Measurements from ENCODE around the gene PSMD1. TPM values are rescaled to one million over a fixed set of nuclear protein-coding genes. Genes with fewer than 3 reads are reported as not detected.
"Not testable (repeated sequence)": the region's sequence is repeated elsewhere in the genome, so short reads cannot be mapped to it uniquely, and the experiment has no call there.

PSMD1 gene
- total RNA-seq, 1 donor from 2014 or later, result 142 TPM

DNA sequence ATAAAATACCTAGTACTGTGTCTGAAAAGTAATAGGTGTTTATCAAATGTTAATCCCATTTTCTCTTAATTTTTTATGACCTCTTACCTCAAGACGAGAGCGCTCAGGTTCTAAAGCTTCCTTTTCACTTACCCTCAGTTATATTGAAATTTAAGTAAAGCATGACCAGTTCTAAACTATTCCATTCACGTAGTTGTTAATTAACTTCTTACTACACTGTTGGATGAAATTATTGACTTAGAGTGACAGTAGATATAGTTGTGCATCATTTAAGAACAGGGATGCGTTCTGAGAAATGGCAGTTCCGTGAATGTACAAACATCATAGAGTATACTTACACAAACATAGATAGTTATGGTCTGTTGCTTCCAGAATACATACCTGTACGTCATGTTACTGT is 88.2 kb downstream of the PSMD1 start:
- DNase-seq (ENCODE audit: low read depth in 2 of 2), result no peak

DNA sequence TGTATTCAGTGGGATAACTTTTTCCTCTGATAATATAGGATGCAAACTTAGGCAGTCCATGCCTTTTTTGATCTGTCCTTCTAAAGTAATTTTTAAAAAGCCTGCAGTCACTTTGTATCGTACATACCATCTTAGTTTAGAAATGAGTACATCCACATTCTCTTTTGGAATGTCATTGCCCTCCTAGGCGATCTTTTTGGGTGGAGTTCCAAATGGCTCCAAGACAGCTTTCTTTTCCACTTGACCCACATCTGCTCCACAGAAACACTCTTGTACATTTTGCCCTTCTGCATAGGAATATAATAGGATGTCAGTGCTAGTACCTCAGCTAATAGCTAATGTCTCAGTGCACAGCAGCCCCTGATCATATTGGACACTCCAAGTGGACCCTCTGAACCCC is 90.0 kb downstream of the PSMD1 start:
- DNase-seq (ENCODE audit: low read depth in 2 of 2), result no peak

DNA sequence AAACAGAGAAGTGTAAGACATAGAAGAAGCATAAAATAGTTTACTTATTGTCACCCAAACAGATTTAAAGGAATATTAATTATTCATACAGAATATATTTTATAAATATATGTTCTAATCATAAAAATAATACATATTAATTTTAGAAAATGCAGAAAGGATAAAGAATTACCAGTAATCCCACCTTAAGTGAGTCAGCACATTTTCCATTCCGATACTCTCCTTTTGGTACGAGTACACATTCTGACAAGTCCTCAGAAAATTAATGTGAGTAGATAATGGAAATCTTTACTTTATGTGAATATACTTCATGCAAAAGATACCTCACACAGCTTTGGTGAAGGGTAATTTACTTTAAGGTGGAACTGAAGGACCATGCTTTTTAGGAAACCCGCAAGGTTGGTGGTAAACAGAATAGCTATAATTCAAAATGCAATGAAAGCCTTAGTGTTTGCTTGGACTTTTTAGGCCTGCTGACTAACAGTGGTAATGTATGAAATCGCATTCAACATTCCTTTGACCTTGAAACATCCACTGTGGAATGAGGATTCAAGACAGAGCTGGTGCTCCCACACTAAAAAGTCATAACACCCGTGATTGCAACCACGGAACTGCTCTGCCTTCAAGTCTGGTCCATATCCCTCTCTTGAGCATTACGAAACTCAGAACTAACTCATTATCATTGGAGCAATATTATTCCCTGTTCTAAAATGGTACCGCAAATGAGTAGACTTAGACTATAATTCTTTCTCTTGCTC is 96.3 kb downstream of the PSMD1 start:
- DNase-seq (ENCODE audit: low read depth in 2 of 2), result no peak

DNA sequence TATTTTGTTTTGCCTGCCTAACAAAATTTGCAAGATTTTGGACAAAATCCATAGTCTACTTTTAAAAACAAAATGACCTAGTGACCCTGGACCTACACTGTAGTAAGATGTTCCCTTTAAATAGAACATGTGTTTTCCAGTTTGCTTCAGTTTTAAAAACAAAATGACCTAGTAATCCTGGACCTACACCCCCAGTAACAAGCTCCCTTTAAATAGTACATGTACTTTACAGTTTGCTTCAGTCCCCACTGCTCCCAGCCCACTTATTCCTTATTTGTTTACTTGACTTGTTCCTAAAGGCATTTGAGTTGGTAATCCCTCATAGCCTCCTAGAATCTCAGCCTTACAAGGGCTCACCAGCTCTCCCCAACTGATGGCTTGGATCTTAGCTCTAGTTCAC is 102.6 kb downstream of the PSMD1 start:
- no peak for DNase-seq (ENCODE audit: low read depth in 2 of 2)

DNA sequence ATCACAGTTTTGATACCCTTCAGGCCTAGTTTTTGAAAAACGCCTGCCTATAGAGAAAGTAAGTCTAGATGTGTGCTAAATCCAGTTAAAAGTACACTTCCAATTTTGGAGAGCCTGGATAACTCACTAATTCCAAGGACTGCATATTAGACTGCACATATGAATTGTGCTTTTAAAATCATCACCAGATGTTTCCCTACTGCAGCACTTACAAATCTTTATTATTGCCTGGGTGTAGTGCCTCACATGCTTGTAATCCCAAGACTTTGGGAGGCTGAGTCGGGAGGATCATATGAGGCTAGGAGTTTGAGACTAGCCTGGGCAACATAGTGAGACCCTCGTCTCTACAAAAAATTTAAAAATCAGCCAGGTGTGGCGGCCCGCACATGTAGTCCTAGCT is 104.0 kb downstream of the PSMD1 start:
- DNase-seq (ENCODE audit: low read depth in 2 of 2), result no peak

DNA sequence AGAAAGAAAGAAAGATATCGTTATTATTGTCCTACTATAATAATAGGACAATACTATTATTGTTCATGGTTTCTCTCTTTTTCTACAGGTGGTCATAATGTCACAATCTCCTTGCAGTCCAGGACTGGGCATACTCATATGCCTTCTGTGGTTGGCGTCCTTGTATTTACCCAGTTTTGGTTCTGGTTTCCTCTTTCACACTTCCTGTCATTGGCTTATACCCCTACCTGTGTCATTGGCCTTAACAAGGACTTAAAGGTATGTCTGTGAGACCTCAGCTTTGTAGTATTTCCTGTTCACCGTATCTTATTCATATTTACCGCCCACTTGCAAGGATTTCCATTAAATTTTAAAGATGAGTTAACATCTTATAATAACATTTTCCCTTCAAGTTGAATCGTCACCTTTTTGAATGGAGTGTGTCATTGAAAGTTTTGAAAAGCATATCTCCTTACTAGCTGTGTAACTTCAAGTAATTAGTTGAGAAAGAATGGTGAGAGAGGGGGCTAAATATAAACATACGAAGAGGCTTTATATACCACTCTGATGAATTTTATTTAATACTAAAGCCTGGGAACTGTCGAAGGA is 104.7 kb downstream of the PSMD1 start:
- DNase-seq (ENCODE audit: low read depth in 2 of 2), result peak in 1 of 2 donors; percentile 9

DNA sequence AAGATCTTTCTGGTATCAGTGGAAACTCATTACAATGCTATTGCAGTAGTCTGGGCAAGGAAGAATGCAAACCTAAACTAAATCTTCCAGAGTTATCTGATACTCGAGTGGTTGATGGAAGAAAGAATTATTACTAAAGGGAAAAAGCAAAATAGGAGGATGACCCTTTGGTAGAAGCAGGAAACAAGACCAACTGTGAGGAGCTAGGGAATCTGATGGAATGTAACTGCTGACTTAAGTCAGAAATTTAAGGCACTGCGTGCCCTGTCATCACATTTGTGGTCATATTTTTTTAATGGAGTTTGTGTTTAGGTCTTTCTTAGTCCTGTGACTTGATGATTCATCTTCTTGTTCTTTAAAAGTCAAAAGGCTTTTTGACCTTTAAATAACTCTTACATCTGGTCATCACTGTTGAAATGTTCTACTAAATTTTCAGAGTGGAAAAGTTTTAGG is 105.2 kb downstream of the PSMD1 start:
- peak in 1 of 2 donors; percentile 89 for DNase-seq (ENCODE audit: low read depth in 2 of 2)

DNA sequence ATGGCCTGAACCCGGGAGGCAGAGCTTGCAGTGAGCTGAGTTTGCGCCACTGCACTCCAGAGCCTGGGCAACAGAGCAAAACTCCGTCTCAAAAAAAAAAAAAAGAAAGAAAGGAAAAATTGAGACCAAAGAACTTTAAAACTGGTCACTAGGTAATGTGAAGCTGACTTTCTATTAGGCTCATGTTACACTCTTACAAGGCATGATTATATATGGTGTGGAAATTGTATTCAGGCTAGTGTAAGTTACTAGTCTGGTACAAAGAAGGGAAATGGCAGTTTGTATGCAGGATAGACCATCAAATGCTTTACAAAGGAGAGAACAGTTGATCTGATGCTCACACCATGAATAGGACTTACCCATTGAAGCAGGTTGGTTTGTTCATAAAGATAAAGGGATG is 106.3 kb downstream of the PSMD1 start:
- no peak for DNase-seq (ENCODE audit: low read depth in 2 of 2)

DNA sequence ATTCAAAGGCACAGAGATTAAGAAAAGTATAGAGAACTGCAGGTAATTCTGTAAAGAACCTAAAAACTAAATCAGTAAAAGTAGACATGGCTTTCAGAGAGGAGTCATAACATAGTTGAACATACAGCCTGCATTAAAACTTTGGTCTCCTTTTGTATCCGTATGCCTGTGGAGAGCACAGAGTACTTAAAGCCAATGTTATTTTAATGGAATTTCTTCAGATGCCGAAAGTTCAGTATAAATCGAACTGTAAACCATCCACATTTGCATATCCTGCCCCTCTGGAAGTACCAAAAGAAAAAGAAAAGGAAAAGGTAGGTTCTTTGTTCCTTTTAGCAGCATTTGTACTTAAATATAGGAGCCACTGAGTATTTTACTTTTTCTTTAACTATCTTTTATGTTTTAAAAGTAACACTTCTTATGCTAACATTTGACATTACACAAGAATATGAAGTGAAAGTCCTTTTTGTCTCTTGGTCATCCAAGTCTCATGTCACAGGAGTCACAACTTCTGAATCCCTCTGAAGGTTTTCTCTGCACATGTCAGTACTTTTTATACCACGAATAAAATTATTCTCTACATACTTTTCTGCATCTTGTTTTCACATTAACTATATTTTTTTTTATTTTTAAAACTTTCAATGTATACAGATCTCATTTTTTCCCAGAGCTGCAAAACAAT is 106.9 kb downstream of the PSMD1 start:
- DNase-seq (ENCODE audit: low read depth in 2 of 2), result no peak

DNA sequence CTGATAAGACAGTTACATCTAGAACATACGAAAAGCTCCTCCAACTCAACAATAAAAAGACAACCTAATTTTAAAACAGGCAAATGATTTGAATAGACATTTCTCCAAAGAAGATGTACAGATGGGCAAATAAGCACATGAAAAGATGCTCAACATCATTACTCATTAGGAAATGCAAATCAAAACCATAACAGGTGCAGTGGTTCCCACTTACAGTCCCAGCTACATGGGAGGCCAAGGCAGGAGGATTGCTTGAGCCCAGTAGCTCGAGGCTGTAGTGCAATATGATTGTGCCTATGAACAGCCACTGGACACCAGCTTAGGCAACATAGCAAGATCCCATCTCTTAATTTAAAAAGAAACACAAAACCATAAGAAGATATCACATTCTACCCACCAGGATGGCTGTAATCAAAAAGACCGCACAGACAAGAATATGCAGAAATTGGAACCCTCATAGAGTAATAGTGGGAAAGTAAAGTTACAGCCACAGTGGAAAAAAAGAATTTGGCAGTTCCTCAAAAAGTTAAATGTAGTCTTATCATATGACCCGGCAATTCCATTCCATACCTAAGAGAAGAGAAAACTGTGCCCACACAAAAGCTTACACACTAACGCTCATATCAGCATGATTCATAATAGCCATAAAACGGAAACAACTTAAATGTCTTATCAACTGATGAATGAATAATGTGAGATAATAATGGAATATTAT is 111.2 kb downstream of the PSMD1 start:
- peak; percentile 26 to 79 for DNase-seq (ENCODE audit: low read depth in 2 of 2)

DNA sequence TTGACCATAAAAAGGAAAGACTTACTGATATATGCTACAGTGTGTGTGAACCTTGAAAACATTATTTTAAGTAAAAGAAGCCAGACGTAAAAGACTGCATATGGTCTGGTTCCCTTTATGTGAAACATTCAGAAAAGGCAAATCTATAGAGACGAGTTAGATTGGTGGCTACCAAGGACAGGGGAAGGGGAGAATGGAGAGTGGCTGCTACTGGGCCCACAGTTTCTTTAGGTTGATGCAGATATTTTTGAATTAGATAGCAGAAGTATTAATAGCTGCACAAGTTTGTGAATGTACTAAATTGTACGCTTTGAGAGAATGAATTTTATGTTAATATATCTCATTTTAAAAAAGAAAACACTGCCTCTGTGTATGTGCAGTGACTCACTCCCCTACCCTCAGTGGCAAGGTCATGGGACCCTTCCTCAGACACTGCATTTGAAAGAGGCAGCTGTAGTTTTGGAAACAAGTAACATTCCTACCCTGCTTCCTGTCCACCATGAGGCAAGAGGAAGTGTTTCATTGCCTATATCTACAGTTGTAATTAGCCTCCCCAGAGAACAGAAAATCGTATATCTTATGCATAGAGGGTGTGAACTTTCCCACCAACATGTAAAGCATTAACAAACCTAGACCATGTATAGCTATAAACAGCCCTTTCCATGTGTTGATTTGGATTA is 111.9 kb downstream of the PSMD1 start:
- peak; percentile 27 to 74 for DNase-seq (ENCODE audit: low read depth in 2 of 2)

DNA sequence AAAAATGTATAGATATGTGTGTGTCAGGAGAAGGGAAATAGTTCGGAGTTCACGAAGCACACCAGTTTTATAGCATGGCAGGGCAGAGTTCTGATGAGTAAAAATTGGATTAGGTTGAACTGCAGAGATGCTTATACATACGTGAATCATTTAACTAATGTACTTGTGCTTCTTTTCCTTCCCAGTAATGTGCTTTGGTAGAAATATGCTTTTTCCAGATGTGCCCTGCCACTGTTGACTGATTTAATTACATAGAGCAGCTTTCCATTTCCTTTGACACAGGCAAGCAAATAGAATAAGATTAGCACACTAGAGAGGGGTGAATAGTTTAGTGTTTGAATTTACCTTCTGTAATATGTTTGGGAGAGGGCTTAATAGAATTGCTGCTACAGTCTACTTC is 112.8 kb downstream of the PSMD1 start:
- DNase-seq (ENCODE audit: low read depth in 2 of 2), result no peak

DNA sequence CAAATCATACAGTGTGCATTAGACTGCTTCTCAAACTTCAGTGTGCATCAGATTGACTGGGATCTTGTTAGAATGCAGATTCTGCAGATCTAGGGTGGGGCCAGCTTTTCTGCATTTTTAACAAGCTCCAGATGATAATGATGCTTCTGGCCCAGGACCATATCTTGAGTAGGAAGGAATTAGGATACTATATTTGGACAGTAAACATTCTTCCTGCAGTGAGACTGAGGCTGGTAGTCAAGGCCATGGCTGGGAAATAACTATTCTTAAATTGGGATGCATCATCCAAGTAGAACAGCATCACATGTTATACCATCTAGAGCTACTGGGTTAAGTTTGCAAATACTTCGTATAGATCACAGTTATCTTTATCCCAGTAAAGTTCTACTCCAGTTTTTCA is 113.4 kb downstream of the PSMD1 start:
- DNase-seq (ENCODE audit: low read depth in 2 of 2), result no peak

DNA sequence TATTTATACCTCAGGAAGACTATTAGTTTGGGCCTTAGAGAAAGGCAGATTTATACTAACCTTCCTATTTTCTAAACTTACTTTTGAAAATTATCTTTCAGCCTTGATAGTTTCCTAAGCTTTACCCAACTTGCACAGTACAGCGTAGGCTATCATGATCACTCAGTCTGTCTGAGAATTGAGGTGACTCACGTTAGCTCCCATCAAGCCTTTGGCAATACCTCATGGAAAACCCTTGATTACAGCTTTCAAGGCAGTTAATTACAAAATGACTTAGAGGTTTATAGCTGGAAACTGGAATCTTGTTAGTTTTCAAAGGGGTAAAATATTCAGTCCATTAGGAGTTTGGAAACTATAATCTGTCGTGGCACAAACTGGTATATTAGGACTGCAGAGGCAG is 115.4 kb downstream of the PSMD1 start:
- no peak for DNase-seq (ENCODE audit: low read depth in 2 of 2)

DNA sequence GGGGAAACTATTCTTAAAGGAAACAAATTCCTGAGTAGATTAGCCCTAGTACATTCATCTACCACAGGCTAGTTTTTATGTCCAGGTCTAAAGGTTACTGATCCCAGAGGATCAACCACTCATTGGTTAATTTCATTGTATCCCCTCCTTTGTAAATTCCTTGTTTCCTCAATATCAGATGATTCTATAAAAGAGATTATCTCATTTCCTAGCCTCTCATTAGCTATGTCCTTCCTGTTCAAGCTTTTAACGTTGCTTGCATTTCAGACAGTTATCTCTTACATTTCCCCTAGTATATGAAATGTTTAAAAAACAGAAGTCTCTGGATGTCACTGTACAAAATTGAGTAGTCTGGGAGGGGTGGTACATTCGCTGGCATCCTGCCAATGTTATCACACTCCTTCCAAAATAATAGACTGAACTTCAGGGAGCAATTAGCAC is 117.6 kb downstream of the PSMD1 start:
- DNase-seq (ENCODE audit: low read depth in 2 of 2), result peak in 1 of 2 donors; percentile 24

DNA sequence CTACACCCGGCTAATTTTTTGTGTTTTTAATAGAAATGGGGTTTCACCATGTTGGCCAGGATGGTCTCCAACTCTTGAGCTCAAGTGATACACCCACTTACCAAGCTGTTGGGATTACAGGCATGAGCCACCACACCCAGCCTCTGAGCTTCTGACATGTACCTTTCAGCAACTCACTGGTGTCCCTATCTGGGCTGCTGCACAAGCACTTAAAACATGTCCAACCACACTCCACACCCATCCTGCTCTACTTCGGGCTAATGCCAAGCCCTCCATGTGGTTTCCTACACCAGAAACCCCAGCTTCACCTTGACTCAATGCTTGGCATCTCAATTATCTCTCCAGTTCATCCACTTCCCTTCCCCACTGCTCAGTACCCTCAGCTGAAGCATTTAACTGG is 119.4 kb downstream of the PSMD1 start:
- no peak for DNase-seq (ENCODE audit: low read depth in 2 of 2)

DNA sequence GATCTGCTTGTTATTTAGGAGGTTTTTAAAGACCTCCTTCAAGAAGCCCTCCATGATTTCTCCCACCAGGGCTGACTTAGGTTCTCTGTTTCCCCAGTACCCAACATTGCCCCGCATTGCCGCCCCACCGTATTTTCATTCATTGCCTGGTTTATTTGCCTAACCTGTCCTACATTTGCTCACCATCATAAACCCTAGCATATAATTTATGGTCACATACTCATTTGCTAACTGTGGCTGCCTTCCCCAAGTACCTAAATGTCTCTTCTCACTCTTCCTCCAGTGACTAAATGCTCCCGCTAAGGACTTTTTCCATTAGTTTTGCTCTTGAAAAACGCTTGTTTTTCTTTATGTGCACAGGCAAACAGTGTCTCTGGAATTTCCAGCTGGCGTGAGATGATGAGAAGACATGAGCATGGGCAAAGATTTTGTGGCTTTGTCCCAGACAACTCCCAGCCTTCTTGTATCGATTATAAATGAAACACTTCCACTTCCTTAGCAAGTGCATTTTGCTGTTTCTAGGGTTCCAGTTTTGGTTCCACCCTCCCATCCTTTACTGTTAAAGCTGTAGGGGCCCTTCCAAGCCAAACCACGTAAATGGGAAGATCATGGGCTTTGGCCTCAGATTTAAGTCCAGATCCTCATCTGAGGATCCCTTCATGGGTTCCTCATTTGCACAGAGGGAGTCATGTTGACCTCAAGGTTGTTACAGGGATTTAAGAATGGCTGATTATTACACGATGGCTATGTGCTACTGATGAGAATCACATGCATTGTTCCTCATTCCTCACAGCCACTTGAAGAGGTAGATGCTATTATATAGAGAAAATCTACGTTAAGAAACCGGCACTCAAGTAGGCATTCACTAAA is 120.7 kb downstream of the PSMD1 start:
- DNase-seq (ENCODE audit: low read depth in 2 of 2), result no peak

DNA sequence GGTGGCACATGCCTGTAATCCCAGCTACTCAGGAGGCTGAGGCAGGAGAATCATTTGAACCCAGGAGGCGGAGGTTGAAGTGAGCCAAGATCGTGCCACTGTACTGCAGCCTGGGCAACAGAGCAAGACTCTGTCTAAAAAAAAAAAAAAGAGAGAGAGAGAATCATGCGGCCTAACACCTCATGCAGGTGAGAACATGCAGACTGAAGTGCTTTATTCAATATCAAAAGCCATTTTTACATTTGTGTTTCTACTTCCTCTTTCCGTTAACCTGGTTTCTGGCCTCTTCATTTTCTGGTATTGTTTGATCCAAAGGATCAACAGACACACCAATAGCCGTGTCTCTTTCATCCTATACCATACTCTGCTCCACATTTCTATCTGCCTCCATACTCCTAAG is 122.1 kb downstream of the PSMD1 start:
- not testable (repeated sequence) for DNase-seq (ENCODE audit: low read depth in 2 of 2)

DNA sequence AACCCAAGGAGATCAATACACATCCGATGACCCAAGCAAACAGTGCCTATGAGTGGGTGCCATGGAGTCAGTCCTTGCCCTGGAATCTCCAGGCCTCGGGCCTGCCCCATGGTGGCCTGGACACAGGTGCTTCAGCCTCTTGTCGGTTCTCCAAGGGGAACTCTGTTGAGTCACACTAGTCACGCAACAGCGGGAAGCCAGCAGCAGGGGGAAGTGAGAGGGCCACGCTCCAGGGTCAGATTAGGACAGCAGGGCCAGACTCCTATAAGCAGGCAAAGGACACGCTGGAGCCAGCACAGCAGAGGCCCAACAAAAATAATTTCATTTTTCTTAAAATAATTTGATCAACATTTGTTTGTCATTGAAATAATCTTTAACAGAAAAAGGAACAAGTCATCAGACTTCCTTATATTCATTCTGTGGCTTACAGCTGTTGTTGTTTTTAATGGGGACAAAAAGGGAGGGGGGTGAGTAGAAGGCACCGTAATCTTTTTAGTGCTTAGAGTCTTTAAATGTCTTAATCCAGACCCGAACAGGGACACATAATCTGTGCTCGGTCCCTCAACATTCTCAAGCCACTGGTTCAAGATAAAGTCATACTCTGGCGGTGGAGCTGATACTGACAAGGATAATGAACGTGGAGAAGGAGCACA is 125.3 kb downstream of the PSMD1 start:
- peak; percentile 82 to 92 for DNase-seq (ENCODE audit: low read depth in 2 of 2)

DNA sequence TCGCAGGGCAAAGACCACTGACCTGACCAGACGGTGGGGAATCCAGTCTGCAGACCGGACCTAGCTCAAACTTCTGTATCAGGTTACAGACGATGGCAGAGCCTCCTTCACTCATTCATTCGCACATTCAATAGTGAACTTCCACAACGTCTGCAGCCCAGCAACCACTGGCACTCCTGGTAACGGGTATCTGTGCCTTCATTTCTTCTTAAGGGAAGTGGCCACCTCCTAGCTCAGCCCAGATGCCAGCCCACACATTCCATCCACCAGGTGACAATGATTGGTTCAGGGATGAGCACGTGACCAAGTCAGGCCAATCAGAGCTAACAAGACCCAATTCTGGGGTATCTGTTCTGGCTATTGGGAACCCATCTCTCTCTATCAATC is 125.8 kb downstream of the PSMD1 start:
- no peak for DNase-seq (ENCODE audit: low read depth in 2 of 2)

Data from dermis microvascular lymphatic vessel endothelial cell (primary cell).